Kidney glomerular epithelial cell (primary cell): ENCODE results near the gene SSX2B.
"Not testable (repeated sequence)": the region's sequence is repeated elsewhere in the genome, so short reads cannot be mapped to it uniquely, and the experiment has no call there.

Experiments
- DNase-seq: peaks from one replicate; lab custom pipeline; 2025; lab: John Stamatoyannopoulos, UW

Gene SSX2B, protein sequence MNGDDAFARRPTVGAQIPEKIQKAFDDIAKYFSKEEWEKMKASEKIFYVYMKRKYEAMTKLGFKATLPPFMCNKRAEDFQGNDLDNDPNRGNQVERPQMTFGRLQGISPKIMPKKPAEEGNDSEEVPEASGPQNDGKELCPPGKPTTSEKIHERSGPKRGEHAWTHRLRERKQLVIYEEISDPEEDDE

DNA sequence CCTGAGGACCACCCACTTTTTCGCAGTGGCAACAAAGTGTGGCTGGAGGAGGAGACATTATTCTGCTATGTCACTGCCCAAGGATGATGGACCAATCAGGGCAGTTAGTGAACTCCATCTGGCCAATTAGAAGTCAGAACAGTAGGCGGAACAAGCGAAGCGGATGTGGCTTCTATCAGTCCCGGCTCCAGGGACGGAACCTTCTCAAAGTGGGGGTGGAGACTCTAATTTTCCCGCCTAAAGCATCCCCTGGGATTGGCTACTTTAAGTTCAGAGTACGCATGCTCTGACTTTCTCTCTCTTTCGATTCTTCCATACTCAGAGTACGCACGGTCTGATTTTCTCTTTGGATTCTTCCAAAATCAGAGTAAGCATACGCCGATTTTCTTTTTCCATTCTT is at the start of gene SSX2B:
TSS of gene SSX2B (plus strand) at position 301 of the 400 bp plus-strand sequence. CDS start 1,429 bp downstream, outside the sequence.
- DNase-seq = not testable (repeated sequence)

DNA sequence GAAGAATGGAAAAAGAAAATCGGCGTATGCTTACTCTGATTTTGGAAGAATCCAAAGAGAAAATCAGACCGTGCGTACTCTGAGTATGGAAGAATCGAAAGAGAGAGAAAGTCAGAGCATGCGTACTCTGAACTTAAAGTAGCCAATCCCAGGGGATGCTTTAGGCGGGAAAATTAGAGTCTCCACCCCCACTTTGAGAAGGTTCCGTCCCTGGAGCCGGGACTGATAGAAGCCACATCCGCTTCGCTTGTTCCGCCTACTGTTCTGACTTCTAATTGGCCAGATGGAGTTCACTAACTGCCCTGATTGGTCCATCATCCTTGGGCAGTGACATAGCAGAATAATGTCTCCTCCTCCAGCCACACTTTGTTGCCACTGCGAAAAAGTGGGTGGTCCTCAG is 44.0 kb upstream of the SSX2B start, which contains the start of gene SSX2:
TSS of gene SSX2 (minus strand) at position 101 of the 400 bp plus-strand sequence. CDS start 1,429 bp downstream, outside the sequence.
- DNase-seq = not testable (repeated sequence)

- DNase-seq = not testable (repeated sequence)
These were observed 14.9 kb downstream of the SSX2B start for GRCh38 chrX:52765983-52766382.

DNA sequence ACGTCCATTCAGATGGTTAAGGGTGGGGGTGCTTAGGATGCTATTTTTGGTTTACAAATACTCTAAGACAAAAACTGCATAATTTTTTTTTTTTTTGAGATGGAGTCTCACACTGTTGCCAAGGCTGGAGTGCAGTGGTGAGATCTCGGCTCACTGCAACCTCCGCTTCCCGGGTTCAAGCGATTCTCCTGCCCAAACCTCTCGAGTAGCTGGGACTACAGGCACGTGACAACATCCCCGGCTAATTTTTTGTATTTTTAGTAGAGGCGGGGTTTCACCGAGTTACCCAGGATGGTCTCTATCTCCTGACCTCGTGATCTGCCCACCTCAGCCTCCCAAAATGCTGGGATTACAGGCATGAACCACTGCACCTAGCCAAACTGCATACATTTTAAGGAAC is 22.5 kb downstream of the SSX2B start:
- not testable (repeated sequence) for DNase-seq

DNA sequence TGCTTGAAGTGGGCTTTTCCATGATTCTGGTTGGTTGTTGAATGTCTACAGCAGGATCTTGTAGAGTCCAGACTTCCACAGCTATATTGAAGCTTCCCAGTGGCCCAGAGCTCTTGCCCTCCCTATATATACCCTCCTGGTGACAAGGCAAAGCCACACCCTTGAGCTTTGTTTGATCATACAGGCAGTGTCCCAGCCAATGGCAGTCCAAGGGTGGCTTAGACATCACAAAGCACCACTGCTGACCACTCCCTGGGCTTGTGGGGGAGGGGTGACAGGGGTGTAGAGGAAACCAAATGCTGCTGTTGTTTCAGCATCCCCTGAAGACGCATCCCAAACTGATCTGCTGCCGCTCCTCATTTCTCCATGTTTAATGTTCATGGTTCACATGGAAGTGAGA is 46.3 kb downstream of the SSX2B start, which contains the start of gene SPANXN5:
TSS of gene SPANXN5 (minus strand) at position 101 of the 400 bp plus-strand sequence. CDS start at position 22, 79 bp downstream.
- DNase-seq = not testable (repeated sequence)

DNA sequence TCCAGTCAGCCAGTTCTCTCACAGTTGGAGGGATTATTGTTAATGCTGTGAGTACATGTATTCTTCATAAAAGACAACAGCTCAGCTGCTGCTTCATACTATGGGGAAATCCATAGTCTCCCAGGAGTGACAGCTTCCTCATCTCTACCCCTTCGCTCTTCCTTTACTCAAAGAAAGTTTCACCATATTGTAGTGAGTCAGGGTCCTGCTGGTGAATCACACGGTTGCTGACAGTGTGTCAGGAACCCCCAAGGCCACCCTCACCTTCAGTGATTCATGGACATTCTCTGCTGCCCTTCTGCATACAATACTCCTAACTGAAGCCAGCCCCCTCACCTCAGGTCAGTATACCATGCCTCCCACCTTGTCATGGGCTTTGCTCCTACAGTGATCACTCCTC is 53.8 kb downstream of the SSX2B start:
- DNase-seq = not testable (repeated sequence)
